D721Med (cell line): ENCODE measurements around the gene SAMD9.

Source experiments
- DNase-seq: peaks from one replicate; pipeline ENCODE4 v3.0.0; 2011; ENCODE audit warnings: low spot score; ENCODE audit not compliant: insufficient read length
- FAIRE-seq: peaks from 2 replicates; lab custom pipeline; 2011; peaks lifted over from hg19 to GRCh38; lab: Jason Lieb, UNC
- CTCF ChIP-seq: IDR thresholded peaks from 2 replicates; pipeline ENCODE4 v1.5.1; 2012; ENCODE audit warnings: mild to moderate bottlenecking, control low read depth; ENCODE audit not compliant: insufficient read depth; ENCODE audit errors: missing control alignments

The SAMD9 gene

GRCh38 chr7:93117852-93118530 is at the start of gene SAMD9:
SAMD9 (minus strand) TSS chr7:93117979; CDS start chr7:93106097, 11,882 bp downstream.
- TF ChIP-seq CTCF, result no peak
- no peak for FAIRE-seq
- DNase-seq, result no peak

- DNase-seq, result no peak
- FAIRE-seq, result no peak
Observed at GRCh38 chr7:93165447-93165846, 47.7 kb upstream of the SAMD9 start.

GRCh38 chr7:93164766-93165165 is 47.0 kb upstream of the SAMD9 start:
- TF ChIP-seq CTCF, result no peak
- DNase-seq (no peak), FAIRE-seq (no peak)

More at GRCh38 chr7:93165447-93165846, 47.7 kb upstream of the SAMD9 start:
- TF ChIP-seq CTCF, result no peak

- DNase-seq, result no peak
- TF ChIP-seq CTCF, result no peak
- FAIRE-seq, result no peak
Observed at GRCh38 chr7:93161181-93161762, 43.5 kb upstream of the SAMD9 start.

- TF ChIP-seq CTCF, result no peak
- DNase-seq (no peak), FAIRE-seq (no peak)
Observed at GRCh38 chr7:93160410-93160809, 42.6 kb upstream of the SAMD9 start.

GRCh38 chr7:93159490-93159889 is 41.7 kb upstream of the SAMD9 start:
- FAIRE-seq (no peak), DNase-seq (no peak)
- no peak for TF ChIP-seq CTCF

GRCh38 chr7:93156884-93157283 is 39.1 kb upstream of the SAMD9 start:
- no peak for FAIRE-seq
- TF ChIP-seq CTCF, result no peak
- no peak for DNase-seq
